HCT116 (cell line): ENCODE data around the gene NDUFS8. TPM values are rescaled to one million over a fixed set of nuclear protein-coding genes. Genes with fewer than 3 reads are reported as not detected.

Experiments
- ATAC-seq: fragments of 200-7000 bp; cut with Tn5 transposase; 2 replicates; pipeline ENCODE4 v1.9.1; 2020; ENCODE audit warnings: mild to moderate bottlenecking, moderate library complexity
- BruUV-seq: library from RNA; stranded (reverse); fragments of 400-500 nt; replicated peaks from 2 replicates; lab custom pipeline; 2021; lab: Mats Ljungman, UMichigan
- CTCF ChIA-PET: fragments of 300-600 bp; sonication (Branson Sonifier 250); formaldehyde crosslinking; loops from one replicate; lab custom pipeline; 2021; ENCODE audit warnings: antibody characterized with exemption; lab: Charles Lee
- POLR2A ChIA-PET: fragments of 300-600, 350-600 bp; sonication (Branson Sonifier 250); formaldehyde crosslinking; loops from one replicate; lab custom pipeline; 2021; ENCODE audit warnings: antibody characterized with exemption; lab: Charles Lee
- RAD21 ChIA-PET, 2 experiments: fragments of 300-600 bp; sonication (Branson Sonifier 250); formaldehyde crosslinking; loops; one replicate each; lab custom pipeline; 2023; ENCODE audit warnings: low total read pairs in 2 of 2; ENCODE audit not compliant: uncharacterized antibody in 2 of 2, unreplicated experiment in 2 of 2, low non-redundant PET in 1 of 2; lab: Charles Lee
- DNase-seq: peaks from one replicate; pipeline ENCODE4 v3.0.0-alpha.2; 2010; ENCODE audit warnings: low read depth, low spot score
- H2AFZ ChIP-seq: fragments of 200-600 bp; shearing (Covaris generic), sonication (generic); 2 replicates; pipeline ENCODE4 v1.6.1; 2017; ENCODE audit warnings: low read depth, mixed run types, mixed read lengths, antibody characterized with exemption, low read length; ENCODE audit not compliant: poor library complexity, severe bottlenecking
- H3K27ac ChIP-seq: 2 replicates; pipeline ENCODE4 v1.5.1; 2012; ENCODE audit warnings: low read depth, low read length
- H3K27me3 ChIP-seq: fragments of 200-600 bp; sonication (generic); 2 replicates; pipeline ENCODE4 v1.6.1; 2016; ENCODE audit warnings: mixed run types, low read length, mixed read lengths; ENCODE audit not compliant: insufficient read depth
- H3K36me3 ChIP-seq, 2 experiments: fragments of 200-500 bp in 1 of 2; fragments of 200-600 bp in 1 of 2; sonication (Bioruptor generic) in 1 of 2; sonication (generic) in 1 of 2; 2 replicates each; pipeline versions ENCODE4 v1.5.1 to v1.6.1; 2014 to 2016; ENCODE audit warnings: low read length in 2 of 2, inconsistent platforms in 1 of 2, mixed read lengths in 1 of 2, mixed run types in 1 of 2; ENCODE audit not compliant: insufficient read depth in 2 of 2, control insufficient read depth in 1 of 2
- H3K4me1 ChIP-seq, 2 experiments: fragments of 200-600 bp in 1 of 2; sonication (generic) in 1 of 2; 2 replicates each; pipeline versions ENCODE4 v1.5.1 to v1.6.1; 2012 to 2017; ENCODE audit warnings: low read length in 2 of 2, inconsistent platforms in 1 of 2, mild to moderate bottlenecking in 1 of 2, mixed read lengths in 1 of 2, mixed run types in 1 of 2, moderate library complexity in 1 of 2; ENCODE audit not compliant: insufficient read depth in 2 of 2, control insufficient read depth in 1 of 2
- H3K4me2 ChIP-seq: fragments of 200-600 bp; sonication (generic); 2 replicates; pipeline ENCODE4 v1.6.1; 2017; ENCODE audit warnings: mixed run types, low read length, mixed read lengths
- H3K4me3 ChIP-seq, 2 experiments: fragments of 200-600 bp in 1 of 2; sonication (generic) in 1 of 2; replicated peaks in 1 of 2; 2 replicates each; pipeline ENCODE4 v1.5.1; 2011 to 2016; ENCODE audit warnings: low read length in 2 of 2, control low read depth in 1 of 2, low read depth in 1 of 2, mild to moderate bottlenecking in 1 of 2, mixed read lengths in 1 of 2, mixed run types in 1 of 2
- H3K79me2 ChIP-seq: fragments of 200-600 bp; sonication (generic); 2 replicates; pipeline ENCODE4 v1.6.1; 2017; ENCODE audit warnings: mild to moderate bottlenecking, mixed run types, low read length, moderate library complexity, mixed read lengths; ENCODE audit not compliant: insufficient read depth
- H3K9ac ChIP-seq: fragments of 200-600 bp; sonication (generic); 2 replicates; pipeline ENCODE4 v1.6.1; 2016; ENCODE audit warnings: low read length, mixed read lengths
- H3K9me2 ChIP-seq: fragments of 200-600 bp; sonication (generic), shearing (Covaris generic); 2 replicates; pipeline ENCODE4 v1.6.1; 2017; ENCODE audit warnings: mixed run types, mild to moderate bottlenecking, moderate library complexity; ENCODE audit not compliant: insufficient read depth
- H3K9me3 ChIP-seq, 2 experiments: fragments of 200-500 bp in 1 of 2; fragments of 200-600 bp in 1 of 2; sonication (Bioruptor generic) in 1 of 2; sonication (generic) in 1 of 2; 2 replicates each; pipeline ENCODE4 v1.6.1; 2014 to 2017; ENCODE audit warnings: low read length in 2 of 2, mixed read lengths in 2 of 2, inconsistent platforms in 1 of 2, low read depth in 1 of 2, mild to moderate bottlenecking in 1 of 2, mixed run types in 1 of 2, moderate library complexity in 1 of 2; ENCODE audit not compliant: control insufficient read depth in 1 of 2, insufficient read depth in 1 of 2
- H4K20me1 ChIP-seq: fragments of 200-600 bp; sonication (generic), shearing (Covaris generic); 2 replicates; pipeline ENCODE4 v1.6.1; 2017; ENCODE audit warnings: mixed run types, mild to moderate bottlenecking, moderate library complexity; ENCODE audit not compliant: insufficient read depth
- POLR2AphosphoS5 ChIP-seq: IDR thresholded peaks from 2 replicates; pipeline ENCODE4 v1.6.1; 2011; ENCODE audit warnings: mild to moderate bottlenecking, low read depth, low read length, moderate library complexity
- YY1 ChIP-seq: IDR thresholded peaks from 2 replicates; pipeline ENCODE4 v1.6.1; 2011; ENCODE audit warnings: low read length, low read depth, moderate library complexity, mild to moderate bottlenecking; ENCODE audit not compliant: insufficient replicate concordance; ENCODE audit errors: extremely low read depth
- intact Hi-C: fragments of 100-400 bp; cut with micrococcal nuclease; formaldehyde crosslinking; loops from 2 replicates; pipeline ENCODE4 v1.10.0; 2022
- total RNA-seq: library from RNA; stranded (reverse); gene quantifications from one replicate; pipeline ENCODE4 v1.2.1, GENCODE V29; 2021; ENCODE audit not compliant: unreplicated experiment
- TF ChIP-seq, protein P1 (sequence below), 3 experiments: fragments of 200-600 bp in 1 of 3; sonication (generic) in 1 of 3; IDR thresholded peaks in 2 of 3; conservative IDR thresholded peaks in 1 of 3; 2 replicates each; pipeline ENCODE4 v1.5.1; 2012 to 2017; ENCODE audit warnings: low read depth in 2 of 3, low read length in 2 of 3, antibody characterized with exemption in 1 of 3, borderline replicate concordance in 1 of 3, control low read depth in 1 of 3, mild to moderate bottlenecking in 1 of 3, mixed read lengths in 1 of 3, mixed run types in 1 of 3, moderate library complexity in 1 of 3; ENCODE audit not compliant: insufficient read depth in 1 of 3

Gene NDUFS8
- total RNA-seq, 1 experiment from 2014 or later = 189 TPM

DNA sequence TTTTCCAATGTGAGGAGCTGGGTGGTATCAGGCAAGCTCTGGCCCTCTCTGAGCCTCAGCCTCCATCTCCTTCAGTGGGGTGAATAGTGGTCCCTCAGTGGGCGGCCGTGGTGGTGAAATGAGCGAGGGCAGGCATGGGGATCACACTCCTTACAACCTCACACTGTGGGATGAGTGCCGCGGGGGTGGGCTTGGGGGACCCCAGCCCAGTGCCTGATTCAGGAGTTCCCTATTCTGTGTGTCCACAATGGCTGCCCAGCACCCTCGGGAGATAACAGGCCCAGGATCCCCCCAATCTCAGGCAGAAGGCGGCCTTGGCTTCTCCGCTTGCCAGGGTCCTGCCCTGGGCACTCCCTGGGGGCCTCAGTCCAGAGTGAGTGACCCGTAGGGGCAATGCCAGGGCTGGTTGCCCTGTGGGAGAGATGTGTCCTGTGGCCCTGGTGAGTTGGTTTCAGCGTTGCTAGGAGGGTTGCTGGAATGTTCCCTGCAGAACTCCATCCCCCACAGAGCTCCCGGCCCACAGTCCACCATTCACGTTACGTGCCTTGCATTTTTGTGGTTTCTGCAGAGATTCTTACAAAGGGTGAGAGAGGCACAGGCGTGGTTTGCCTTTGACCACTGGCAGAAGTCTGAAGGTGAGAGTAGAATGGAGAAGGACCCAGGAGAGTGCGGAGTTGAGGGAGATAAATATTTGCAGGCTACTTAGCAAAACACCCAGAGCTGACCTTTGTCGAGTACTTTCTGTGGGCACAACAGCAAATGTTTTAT is 17.5 kb upstream of the NDUFS8 start:
- ChIA-PET POLR2A (no interaction called here), RAD21 (interaction anchor here in 1 of 2 experiments (0.6 kb wide), 1 partner anchor 40 kb away, joined by 3 read pairs; no protein-coding TSS in a partner anchor)
- no TSS peak for BruUV-seq

More for the DNA sequence above, 17.5 kb upstream of the NDUFS8 start:
- Histone ChIP-seq H3K27me3 (no peaks in the 10 kb centered on the region), H3K9ac (peak overlapping the region; percentile 86), H4K20me1 (no peaks in the 10 kb centered on the region)
- intact Hi-C loops = loop anchor here (5.0 kb wide), 1 partner anchor 194 kb away; no protein-coding TSS in a partner anchor
- ATAC-seq = peak; percentile 51
- peak; percentile 47 for TF ChIP-seq YY1
- TF ChIP-seq, protein P1, sequence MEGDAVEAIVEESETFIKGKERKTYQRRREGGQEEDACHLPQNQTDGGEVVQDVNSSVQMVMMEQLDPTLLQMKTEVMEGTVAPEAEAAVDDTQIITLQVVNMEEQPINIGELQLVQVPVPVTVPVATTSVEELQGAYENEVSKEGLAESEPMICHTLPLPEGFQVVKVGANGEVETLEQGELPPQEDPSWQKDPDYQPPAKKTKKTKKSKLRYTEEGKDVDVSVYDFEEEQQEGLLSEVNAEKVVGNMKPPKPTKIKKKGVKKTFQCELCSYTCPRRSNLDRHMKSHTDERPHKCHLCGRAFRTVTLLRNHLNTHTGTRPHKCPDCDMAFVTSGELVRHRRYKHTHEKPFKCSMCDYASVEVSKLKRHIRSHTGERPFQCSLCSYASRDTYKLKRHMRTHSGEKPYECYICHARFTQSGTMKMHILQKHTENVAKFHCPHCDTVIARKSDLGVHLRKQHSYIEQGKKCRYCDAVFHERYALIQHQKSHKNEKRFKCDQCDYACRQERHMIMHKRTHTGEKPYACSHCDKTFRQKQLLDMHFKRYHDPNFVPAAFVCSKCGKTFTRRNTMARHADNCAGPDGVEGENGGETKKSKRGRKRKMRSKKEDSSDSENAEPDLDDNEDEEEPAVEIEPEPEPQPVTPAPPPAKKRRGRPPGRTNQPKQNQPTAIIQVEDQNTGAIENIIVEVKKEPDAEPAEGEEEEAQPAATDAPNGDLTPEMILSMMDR (IDR thresholded peaks at IDR 0.05 in 2 of 3, conservative IDR thresholded peaks at IDR 0.05 in 1 of 3; ENCODE audit: borderline replicate concordance in 1 of 3, insufficient read depth in 1 of 3, low read depth in 2 of 3, low read length in 2 of 3) = no peak
- TF ChIP-seq POLR2AphosphoS5 = peak; percentile 47; the same call in 1 of the 2 replicates
- TF ChIP-seq, all 23 proteins: peak for 2
- H3K9me3 ChIP-seq = no peaks in the 10 kb centered on the region
- CTCF ChIA-PET = no interaction called here
- peaks cover 20% of the 10 kb centered on the region; the same call in 1 of the 2 replicates for H3K79me2 ChIP-seq
- peak overlapping the region; percentile 11 to 51; a peak in 3 of 4 replicates for H3K4me3 ChIP-seq
- peak overlapping the region; percentile 96 for H3K27ac ChIP-seq
- DNase-seq = peak; percentile 80
- H2AFZ ChIP-seq = no peak overlapping the region
- H3K9me2 ChIP-seq = no peaks in the 10 kb centered on the region
- H3K4me2 ChIP-seq = peak overlapping the region; percentile 97
- H3K4me1 ChIP-seq = peaks cover 88 to 99% of the 10 kb centered on the region in 2 experiments
- H3K36me3 ChIP-seq = no peaks in the 10 kb centered on the region
